ENCODE measurements around the gene SART3.

Gene SART3

DNA sequence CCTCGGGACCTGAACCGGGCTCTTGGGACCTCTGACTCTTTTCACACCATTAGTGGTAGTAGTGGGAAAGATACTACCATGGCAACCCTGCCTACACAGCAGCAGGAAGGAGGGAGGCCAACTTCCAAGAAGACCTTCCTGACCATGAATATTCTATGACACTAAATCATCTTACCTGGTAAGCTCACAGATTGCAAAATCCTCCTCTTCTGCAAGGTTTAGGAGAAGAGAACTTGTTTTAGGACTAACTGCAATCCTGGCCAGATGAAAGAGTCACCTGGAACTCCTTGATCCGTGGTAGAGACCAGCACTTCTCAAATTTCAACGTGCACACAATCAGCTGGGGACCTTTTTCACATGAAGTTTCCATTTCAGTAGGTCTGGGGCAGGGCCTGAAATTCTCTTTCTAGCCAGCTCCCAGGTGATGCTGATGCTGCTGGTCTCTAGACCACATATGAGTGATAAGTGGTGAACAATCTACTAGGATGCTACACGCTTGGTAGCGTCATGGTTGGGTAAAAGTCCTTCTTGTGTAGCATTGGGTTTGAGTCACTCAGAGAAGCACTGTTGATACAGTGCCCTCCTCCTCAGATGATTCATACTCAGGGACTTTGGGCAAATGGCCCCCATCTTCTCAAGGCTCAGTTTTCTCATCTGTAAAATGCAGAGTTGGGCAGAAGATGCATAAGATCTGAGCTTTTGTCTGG is 81.5 kb downstream of the SART3 start:
- Histone ChIP-seq H3K27me3 (ENCODE audit: control insufficient read depth, insufficient read depth, low read length) (no peaks in the 10 kb centered on the region), H3K9me3 (ENCODE audit: control insufficient read depth, low read length) (no peaks in the 10 kb centered on the region), H3K9ac (no peak overlapping the region), H3K79me2 (no peaks in the 10 kb centered on the region), H3K4me2 (ENCODE audit: low read length) (no peak overlapping the region), H3K4me3 (ENCODE audit: low read depth, low read length) (no peak overlapping the region), H3K27ac (no peak overlapping the region), H3K4me1 (no peaks in the 10 kb centered on the region), H3K36me3 (ENCODE audit: control insufficient read depth, insufficient read depth, low read length) (no peaks in the 10 kb centered on the region), H2AFZ (no peak overlapping the region)
- TF ChIP-seq CTCF (IDR thresholded peaks at IDR 0.05) = no peak

GRCh38 chr12:108478611-108479206 is 82.3 kb downstream of the SART3 start:
- Histone ChIP-seq H2AFZ (no peak overlapping the region), H3K36me3 (ENCODE audit: control insufficient read depth, insufficient read depth, low read length) (no peaks in the 10 kb centered on the region), H3K27ac (no peak overlapping the region), H3K9ac (no peak overlapping the region), H3K27me3 (ENCODE audit: control insufficient read depth, insufficient read depth, low read length) (no peaks in the 10 kb centered on the region), H3K9me3 (ENCODE audit: control insufficient read depth, low read length) (no peaks in the 10 kb centered on the region), H3K4me2 (ENCODE audit: low read length) (no peak overlapping the region), H3K4me1 (no peaks in the 10 kb centered on the region), H3K4me3 (ENCODE audit: low read depth, low read length) (no peak overlapping the region), H3K79me2 (no peaks in the 10 kb centered on the region)
- TF ChIP-seq CTCF (IDR thresholded peaks at IDR 0.05) = no peak

DNA sequence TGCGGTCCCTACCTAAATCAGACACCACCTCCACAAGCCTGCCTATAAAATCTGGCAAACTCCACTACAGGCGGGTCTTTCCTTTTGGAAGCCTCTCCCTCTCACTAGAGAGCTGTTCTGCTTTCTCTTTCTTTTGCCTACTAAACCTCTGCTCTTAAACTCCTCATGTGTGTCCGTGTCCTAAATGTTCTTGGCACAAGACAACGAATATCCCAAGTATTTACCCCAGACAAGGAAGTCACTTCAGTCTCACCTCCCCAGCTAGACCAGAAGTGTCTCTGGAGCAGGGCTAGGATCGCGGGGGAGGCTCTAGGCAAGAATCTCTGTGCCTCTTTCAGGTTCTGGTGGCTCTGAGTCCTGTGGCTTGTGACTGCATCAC is 83.1 kb downstream of the SART3 start:
- H3K36me3 ChIP-seq (ENCODE audit: control insufficient read depth, insufficient read depth, low read length) = no peaks in the 10 kb centered on the region
- no peaks in the 10 kb centered on the region for H3K9me3 ChIP-seq (ENCODE audit: control insufficient read depth, low read length)
- no peaks in the 10 kb centered on the region for H3K27me3 ChIP-seq (ENCODE audit: control insufficient read depth, insufficient read depth, low read length)
- H3K4me2 ChIP-seq (ENCODE audit: low read length) = no peak overlapping the region
- H3K79me2 ChIP-seq = no peaks in the 10 kb centered on the region
- no peak overlapping the region for H3K4me3 ChIP-seq (ENCODE audit: low read depth, low read length)
- no peak overlapping the region for H3K27ac ChIP-seq
- TF ChIP-seq CTCF (IDR thresholded peaks at IDR 0.05) = no peak
- H3K4me1 ChIP-seq = no peaks in the 10 kb centered on the region
- no peak overlapping the region for H3K9ac ChIP-seq
- no peak overlapping the region for H2AFZ ChIP-seq

GRCh38 chr12:108477055-108477880 is 83.7 kb downstream of the SART3 start:
- Histone ChIP-seq H3K4me1 (no peaks in the 10 kb centered on the region), H3K4me3 (ENCODE audit: low read depth, low read length) (no peak overlapping the region), H3K27ac (no peak overlapping the region), H3K27me3 (ENCODE audit: control insufficient read depth, insufficient read depth, low read length) (no peaks in the 10 kb centered on the region), H3K9me3 (ENCODE audit: control insufficient read depth, low read length) (no peaks in the 10 kb centered on the region), H3K9ac (no peak overlapping the region), H3K4me2 (ENCODE audit: low read length) (no peak overlapping the region), H3K36me3 (ENCODE audit: control insufficient read depth, insufficient read depth, low read length) (no peaks in the 10 kb centered on the region), H3K79me2 (no peaks in the 10 kb centered on the region), H2AFZ (no peak overlapping the region)
- TF ChIP-seq CTCF (IDR thresholded peaks at IDR 0.05) = no peak

Data from parathyroid adenoma (tissue), 2 donors.